ENCODE results near the gene GYPE. TPM values are rescaled to one million over a fixed set of nuclear protein-coding genes. Genes with fewer than 3 reads are reported as not detected.
"Not testable (repeated sequence)": the region's sequence is repeated elsewhere in the genome, so short reads cannot be mapped to it uniquely, and the experiment has no call there.

The GYPE gene
- total and polyA plus RNA-seq, 2 of the 13 experiments (the other 11 are each of a cell fraction or from before 2014, with no cell fraction given) = not detected

GRCh38 chr4:143947493-143947892, 42.1 kb upstream of the GYPE start:
- CTCF ChIA-PET (ENCODE audit: low intra/inter-chr PET ratio, low total read pairs); ATAC-seq; H3K4me3 ChIP-seq (replicated peaks in 1 of 3; ENCODE audit: insufficient read depth in 1 of 3, low read depth in 2 of 3, low read length in 3 of 3); DNase-seq (ENCODE audit: low spot score); BruUV-seq (replicated peaks); POLR2A ChIA-PET; H3K27ac ChIP-seq (ENCODE audit: extremely low read length, insufficient read depth, low read length); H3K36me3 ChIP-seq (replicated peaks in 1 of 2; ENCODE audit: control insufficient read depth in 1 of 2, insufficient read depth in 2 of 2, low read length in 2 of 2); in situ Hi-C loops (cut with HindIII; ENCODE audit: extremely low pct_ligation_motif_present, low pct_unique_long_range_greater_than_20kb); H4K20me1 ChIP-seq (ENCODE audit: insufficient read depth, low read length); intact Hi-C loops (cut with micrococcal nuclease; ENCODE audit: unreplicated experiment); H3K4me1 ChIP-seq (ENCODE audit: insufficient read depth, low read length); H3K4me2 ChIP-seq (ENCODE audit: low read depth, low read length); H3K79me2 ChIP-seq (ENCODE audit: insufficient read depth, low read length); H3K27me3 ChIP-seq (ENCODE audit: control insufficient read depth in 1 of 2, insufficient read depth in 2 of 2, low read length in 2 of 2); FAIRE-seq; H2AFZ ChIP-seq (ENCODE audit: low read length); H3K9ac ChIP-seq (ENCODE audit: insufficient read depth, low read depth, low read length): not testable (repeated sequence)
- H3K9me3 ChIP-seq (ENCODE audit: low read length) = peaks cover 11% of the 10 kb centered on the region
- WGBS (ENCODE audit: low lambda C conversion rate) = 0% methylated on average over 1 of the region's 1 CpG

- H3K27me3 ChIP-seq (ENCODE audit: control insufficient read depth in 1 of 2, insufficient read depth in 2 of 2, low read length in 2 of 2); in situ Hi-C loops (cut with HindIII; ENCODE audit: extremely low pct_ligation_motif_present, low pct_unique_long_range_greater_than_20kb); H3K9me3 ChIP-seq (ENCODE audit: low read length); H3K4me2 ChIP-seq (ENCODE audit: low read depth, low read length); H2AFZ ChIP-seq (ENCODE audit: low read length); POLR2A ChIA-PET; H3K4me1 ChIP-seq (ENCODE audit: insufficient read depth, low read length); CTCF ChIA-PET (ENCODE audit: low intra/inter-chr PET ratio, low total read pairs); H3K27ac ChIP-seq (ENCODE audit: extremely low read length, insufficient read depth, low read length); H3K79me2 ChIP-seq (ENCODE audit: insufficient read depth, low read length); H3K9ac ChIP-seq (ENCODE audit: insufficient read depth, low read depth, low read length); H3K4me3 ChIP-seq (replicated peaks in 1 of 3; ENCODE audit: insufficient read depth in 1 of 3, low read depth in 2 of 3, low read length in 3 of 3); H4K20me1 ChIP-seq (ENCODE audit: insufficient read depth, low read length); intact Hi-C loops (cut with micrococcal nuclease; ENCODE audit: unreplicated experiment); BruUV-seq (replicated peaks); DNase-seq (ENCODE audit: low spot score); H3K36me3 ChIP-seq (replicated peaks in 1 of 2; ENCODE audit: control insufficient read depth in 1 of 2, insufficient read depth in 2 of 2, low read length in 2 of 2); FAIRE-seq; ATAC-seq: not testable (repeated sequence)
- 23% methylated on average over 2 of the region's 2 CpGs for WGBS (ENCODE audit: low lambda C conversion rate)
Measured at GRCh38 chr4:143940708-143941107, 35.3 kb upstream of the GYPE start.

- H3K4me3 ChIP-seq (replicated peaks in 1 of 3; ENCODE audit: insufficient read depth in 1 of 3, low read depth in 2 of 3, low read length in 3 of 3) = no peak overlapping the region
- no peaks in the 10 kb centered on the region for H4K20me1 ChIP-seq (ENCODE audit: insufficient read depth, low read length)
- 98% methylated on average over 2 of the region's 2 CpGs for WGBS (ENCODE audit: low lambda C conversion rate)
- in situ Hi-C loops (cut with HindIII; ENCODE audit: extremely low pct_ligation_motif_present, low pct_unique_long_range_greater_than_20kb) (no loop called here), intact Hi-C loops (cut with micrococcal nuclease; ENCODE audit: unreplicated experiment) (no loop called here)
- H3K9me3 ChIP-seq (ENCODE audit: low read length) = no peaks in the 10 kb centered on the region
- ATAC-seq = no peak
- no peak for TF ChIP-seq FOXA1 (IDR thresholded peaks at IDR 0.05)
- no peak for TF ChIP-seq FOXA1 (CRISPR knock-in tag; IDR thresholded peaks at IDR 0.05)
- no peak for TF ChIP-seq TOE1 (CRISPR knock-in tag; IDR thresholded peaks at IDR 0.05)
- TF ChIP-seq ZFAT (CRISPR knock-in tag; conservative IDR thresholded peaks at IDR 0.05) = no peak
- no peak for TF ChIP-seq ZNF510 (CRISPR knock-in tag; IDR thresholded peaks at IDR 0.05; ENCODE audit: low read depth)
- peak; percentile 93 to 97 for TF ChIP-seq MAFK (conservative IDR thresholded peaks at IDR 0.05 in 1 of 2, IDR thresholded peaks at IDR 0.05 in 1 of 2; ENCODE audit: low read length in 2 of 2)
- TF ChIP-seq MLLT10 (CRISPR knock-in tag; IDR thresholded peaks at IDR 0.05) = no peak
- peak; percentile 96 for TF ChIP-seq MAFF (IDR thresholded peaks at IDR 0.05; ENCODE audit: low read depth, low read length)
- TF ChIP-seq ZSCAN21 (CRISPR knock-in tag; IDR thresholded peaks at IDR 0.05; ENCODE audit: borderline replicate concordance) = no peak
- no peak for TF ChIP-seq ISX (CRISPR knock-in tag; conservative IDR thresholded peaks at IDR 0.05)
- no peak for TF ChIP-seq ZNF792 (CRISPR knock-in tag; IDR thresholded peaks at IDR 0.05)
- no peaks in the 10 kb centered on the region for H3K27me3 ChIP-seq (ENCODE audit: control insufficient read depth in 1 of 2, insufficient read depth in 2 of 2, low read length in 2 of 2)
- no peaks in the 10 kb centered on the region for H3K4me1 ChIP-seq (ENCODE audit: insufficient read depth, low read length)
- no peak overlapping the region for H3K9ac ChIP-seq (ENCODE audit: insufficient read depth, low read depth, low read length)
- no peak overlapping the region for H3K4me2 ChIP-seq (ENCODE audit: low read depth, low read length)
- H3K79me2 ChIP-seq (ENCODE audit: insufficient read depth, low read length) = no peaks in the 10 kb centered on the region
- ChIA-PET CTCF (ENCODE audit: low intra/inter-chr PET ratio, low total read pairs) (no interaction called here), POLR2A (no interaction called here)
- no peaks in the 10 kb centered on the region for H3K36me3 ChIP-seq (replicated peaks in 1 of 2; ENCODE audit: control insufficient read depth in 1 of 2, insufficient read depth in 2 of 2, low read length in 2 of 2)
- no TSS peak for BruUV-seq (replicated peaks)
- H2AFZ ChIP-seq (ENCODE audit: low read length) = no peak overlapping the region
- no peak for DNase-seq (ENCODE audit: low spot score)
- H3K27ac ChIP-seq (ENCODE audit: extremely low read length, insufficient read depth, low read length) = no peak overlapping the region
- FAIRE-seq = no peak
Measured at GRCh38 chr4:143939528-143939927, 34.2 kb upstream of the GYPE start.
